NCI-H2029 (cell line): ENCODE data around the gene RAB11FIP3.

Source experiments
- DNase-seq: peaks from one replicate; lab custom pipeline; 2025; lab: John Stamatoyannopoulos, UW

The RAB11FIP3 gene

GRCh38 chr16:567373-568256 is 142.2 kb downstream of the RAB11FIP3 start:
- no peak for DNase-seq

GRCh38 chr16:568401-569258 is 143.2 kb downstream of the RAB11FIP3 start:
- DNase-seq = no peak

- DNase-seq = no peak
Measured at GRCh38 chr16:569445-570254, 144.2 kb downstream of the RAB11FIP3 start, which contains the start of gene PIGQ. TSS of gene PIGQ (plus strand) at chr16:569968. CDS start at chr16:574075, 4,107 bp downstream.
